CD14-positive monocyte (primary cell): ENCODE results near the gene ACAD8. TPM values are rescaled to one million over a fixed set of nuclear protein-coding genes. Genes with fewer than 3 reads are reported as not detected.
A peak's percentile ranks its signal among the peaks of the same experiment; 100 is the strongest.
"Not testable (repeated sequence)": the region's sequence is repeated elsewhere in the genome, so short reads cannot be mapped to it uniquely, and the experiment has no call there.

Experiments used
- DNase-seq, 3 donors: peaks; one replicate each; pipeline ENCODE4 v3.0.0-alpha.2; 2011 to 2022
- H2AFZ ChIP-seq: 2 replicates; pipeline ENCODE4 v1.6.0; 2012; ENCODE audit warnings: mild to moderate bottlenecking, low read depth, low read length, inconsistent platforms; ENCODE audit not compliant: insufficient read depth, poor library complexity, severe bottlenecking
- H3K27ac ChIP-seq, 2 donors: 1 replicate in 1 of 2; 2 replicates in 1 of 2; pipeline ENCODE4 v1.5.1; 2012 to 2013; ENCODE audit warnings: low read length in 2 of 2, control low read depth in 1 of 2, inconsistent platforms in 1 of 2, low read depth in 1 of 2, mild to moderate bottlenecking in 1 of 2
- H3K27me3 ChIP-seq, 2 donors: one replicate each; pipeline versions ENCODE4 v1.6.0 to v1.6.1; 2011 to 2013; ENCODE audit warnings: low read length in 2 of 2; ENCODE audit not compliant: control insufficient read depth in 2 of 2, insufficient read depth in 2 of 2
- H3K36me3 ChIP-seq, 2 donors: replicated peaks in 1 of 2; 1 replicate in 1 of 2; 2 replicates in 1 of 2; pipeline versions ENCODE4 v1.5.1 to v1.6.1; 2012 to 2013; ENCODE audit warnings: low read length in 2 of 2, control low read depth in 1 of 2, inconsistent platforms in 1 of 2, mild to moderate bottlenecking in 1 of 2; ENCODE audit not compliant: insufficient read depth in 2 of 2, control insufficient read depth in 1 of 2
- H3K4me1 ChIP-seq, 2 donors: 1 replicate in 1 of 2; 2 replicates in 1 of 2; pipeline versions ENCODE4 v1.5.1 to v1.6.1; 2012 to 2013; ENCODE audit warnings: low read length in 2 of 2, control low read depth in 1 of 2, inconsistent platforms in 1 of 2, mild to moderate bottlenecking in 1 of 2, moderate library complexity in 1 of 2; ENCODE audit not compliant: insufficient read depth in 2 of 2, control insufficient read depth in 1 of 2
- H3K4me2 ChIP-seq: replicated peaks from 2 replicates; pipeline ENCODE3; 2012; ENCODE audit warnings: low read length, moderate library complexity, mild to moderate bottlenecking; ENCODE audit not compliant: poor library complexity, severe bottlenecking; ENCODE audit errors: extremely low read depth
- H3K4me3 ChIP-seq, 3 experiments: fragments of 200-600 bp in 1 of 3; sonication (generic) in 1 of 3; replicated peaks in 1 of 3; 1 replicate in 2 of 3; 2 replicates in 1 of 3; pipeline ENCODE4 v1.5.1; 2011 to 2013; ENCODE audit warnings: low read length in 3 of 3, mild to moderate bottlenecking in 3 of 3, control low read depth in 2 of 3, low read depth in 2 of 3, inconsistent platforms in 1 of 3, moderate library complexity in 1 of 3
- H3K79me2 ChIP-seq: 2 replicates; pipeline ENCODE4 v1.6.0; 2012; ENCODE audit warnings: mild to moderate bottlenecking, control low read depth, inconsistent platforms, low read length, moderate library complexity; ENCODE audit not compliant: insufficient read depth
- H3K9ac ChIP-seq: 2 replicates; pipeline ENCODE4 v1.6.0; 2017; ENCODE audit warnings: low read length, mild to moderate bottlenecking; ENCODE audit not compliant: insufficient read depth, poor library complexity, severe bottlenecking
- H3K9me3 ChIP-seq, 2 donors: replicated peaks in 1 of 2; 1 replicate in 1 of 2; 2 replicates in 1 of 2; pipeline versions ENCODE4 v1.5.1 to v1.6.1; 2012 to 2013; ENCODE audit warnings: low read length in 2 of 2, control low read depth in 1 of 2; ENCODE audit not compliant: control insufficient read depth in 1 of 2, insufficient read depth in 1 of 2
- H4K20me1 ChIP-seq: 2 replicates; pipeline ENCODE4 v1.6.0; 2012; ENCODE audit warnings: mild to moderate bottlenecking, low read length, control low read depth, moderate library complexity; ENCODE audit not compliant: insufficient read depth
- H3K27ac Mint-ChIP-seq, 7 donors: one replicate each; pipeline ENCODE4 v1.8.0; 2020; ENCODE audit warnings: mild to moderate bottlenecking in 7 of 7, mixed read lengths in 7 of 7, moderate library complexity in 6 of 7, inconsistent platforms in 2 of 7
- H3K27me3 Mint-ChIP-seq, 3 donors: one replicate each; pipeline ENCODE4 v1.8.0; 2021 to 2022; ENCODE audit warnings: low read depth in 3 of 3, mild to moderate bottlenecking in 3 of 3, mixed read lengths in 3 of 3, moderate library complexity in 3 of 3, inconsistent platforms in 1 of 3
- H3K36me3 Mint-ChIP-seq, 2 donors: one replicate each; pipeline ENCODE4 v1.8.0; 2020; ENCODE audit warnings: mixed read lengths in 2 of 2, inconsistent platforms in 1 of 2, mild to moderate bottlenecking in 1 of 2
- H3K4me1 Mint-ChIP-seq: one replicate; pipeline ENCODE4 v1.8.0; 2020; ENCODE audit warnings: mild to moderate bottlenecking, mixed read lengths
- H3K4me3 Mint-ChIP-seq, 2 donors: one replicate each; pipeline ENCODE4 v1.8.0; 2020; ENCODE audit warnings: mild to moderate bottlenecking in 2 of 2, mixed read lengths in 2 of 2, moderate library complexity in 1 of 2
- H3K9me3 Mint-ChIP-seq, 7 donors: one replicate each; pipeline ENCODE4 v1.8.0; 2020 to 2022; ENCODE audit warnings: mixed read lengths in 7 of 7, mild to moderate bottlenecking in 6 of 7, moderate library complexity in 6 of 7, inconsistent platforms in 2 of 7
- CTCF ChIP-seq: fragments of 200-600 bp; IDR thresholded peaks from one replicate; pipeline ENCODE4 v1.8.0; 2022; ENCODE audit warnings: antibody characterized with exemption, mild to moderate bottlenecking
- WGBS: methylation state at CpG from one replicate; pipeline ENCODE4 v1.1.5; 2013; ENCODE audit warnings: missing lambda C conversion rate; ENCODE audit not compliant: insufficient coverage; 5-methylcytosine and 5-hydroxymethylcytosine counted together
- intact Hi-C, 2 donors: fragments of 100-400 bp; cut with micrococcal nuclease; formaldehyde crosslinking; loops; one replicate each; pipeline versions ENCODE4 v1.15.0 to v1.15.1; 2023
- polyA plus RNA-seq, 3 donors: library from polyadenylated mRNA; depleted of rRNA in 1 of 3; unstranded in 2 of 3; stranded (reverse) in 1 of 3; fragments of 300-500 nt in 2 of 3; fragments of >200 nt in 1 of 3; fragmentation: Illumina TruSeq in 2 of 3; gene quantifications; 1 replicate in 2 of 3; 2 replicates in 1 of 3; pipeline ENCODE4 v1.2.3, GENCODE V29; 2012 to 2021

The ACAD8 gene
- polyA plus RNA-seq, 3 donors = 16.7 to 37.2 (median 19.3) TPM

- H3K36me3 Mint-ChIP-seq = peaks cover 2 to 3% of the 10 kb centered on the region in 2 donors
- no peak overlapping the region for H3K4me3 ChIP-seq
- H3K9me3 Mint-ChIP-seq = peaks cover 0 to 19% (median 16%) of the 10 kb centered on the region in 7 donors
- H3K79me2 ChIP-seq = no peaks in the 10 kb centered on the region
- TF ChIP-seq CTCF = no peak
- H3K36me3 ChIP-seq = no peaks in the 10 kb centered on the region
- no peak overlapping the region for H3K9ac ChIP-seq
- peaks cover 10 to 15% of the 10 kb centered on the region in 2 donors for H3K4me1 ChIP-seq
- H4K20me1 ChIP-seq = no peaks in the 10 kb centered on the region
- H3K27ac ChIP-seq = no peak overlapping the region
- H3K27me3 Mint-ChIP-seq = peaks cover 66 to 85% (median 76%) of the 10 kb centered on the region in 3 donors
- H3K4me2 ChIP-seq = no peak overlapping the region
- H3K4me3 Mint-ChIP-seq = peak overlapping the region in 1 of 2 donors; percentile 86
- no peak for DNase-seq
- H3K27me3 ChIP-seq = peaks cover 56 to 77% of the 10 kb centered on the region in 2 donors
- intact Hi-C loops = no loop called here
- H3K4me1 Mint-ChIP-seq = peaks cover 17% of the 10 kb centered on the region
- 100% methylated on average over 1 of the region's 4 CpGs for WGBS
- H3K27ac Mint-ChIP-seq = no peak overlapping the region
- peaks cover 3 to 30% of the 10 kb centered on the region in 2 donors for H3K9me3 ChIP-seq
- H2AFZ ChIP-seq = no peak overlapping the region
These were observed 25.0 kb downstream of the ACAD8 start for GRCh38 chr11:134278356-134278755.

GRCh38 chr11:134281635-134282034 is 28.3 kb downstream of the ACAD8 start:
- H3K9ac ChIP-seq, H3K4me1 ChIP-seq, H3K27ac ChIP-seq, H3K36me3 Mint-ChIP-seq, H3K4me2 ChIP-seq, H3K4me1 Mint-ChIP-seq, H2AFZ ChIP-seq, H4K20me1 ChIP-seq, H3K79me2 ChIP-seq, intact Hi-C loops, H3K27ac Mint-ChIP-seq, DNase-seq, H3K4me3 Mint-ChIP-seq, H3K4me3 ChIP-seq, H3K36me3 ChIP-seq: not testable (repeated sequence)
- peaks cover 40 to 67% (median 62%) of the 10 kb centered on the region in 3 donors for H3K27me3 Mint-ChIP-seq
- H3K9me3 ChIP-seq = peaks cover 3 to 20% of the 10 kb centered on the region in 2 donors
- H3K27me3 ChIP-seq = peaks cover 25 to 47% of the 10 kb centered on the region in 2 donors
- H3K9me3 Mint-ChIP-seq = peaks cover 0 to 16% (median 11%) of the 10 kb centered on the region in 7 donors
- WGBS = no CpG with 5 or more reads among the region's 17 CpGs
